GM23248 (cell line): Measurements from ENCODE around the gene HSD11B1.

Source experiments
- EZH2 ChIP-seq: fragments of 200-600 bp; sonication (generic); IDR thresholded peaks from 2 replicates; pipeline ENCODE4 v1.6.1; 2018; ENCODE audit warnings: antibody characterized with exemption, mild to moderate bottlenecking; ENCODE audit not compliant: insufficient read depth, poor library complexity, severe bottlenecking
- EZH2phosphoT487 ChIP-seq: fragments of 200-600 bp; sonication (generic); IDR thresholded peaks from 2 replicates; pipeline ENCODE4 v1.6.1; 2018; ENCODE audit warnings: antibody characterized with exemption, moderate library complexity, mild to moderate bottlenecking, low read depth; ENCODE audit not compliant: insufficient read depth

GRCh38 chr1:209710093-209710492 lies 5.4 kb downstream of the HSD11B1 start:
- TF ChIP-seq EZH2 (no peak), EZH2phosphoT487 (no peak)
